Measurements from ENCODE around the gene AAGAB.

GRCh38 chr15:67198157-67198754, 56.2 kb downstream of the AAGAB start:
- TF ChIP-seq CTCF (IDR thresholded peaks at IDR 0.05; ENCODE audit: low read length) (no peak), EZH2 (optimal IDR thresholded peaks at IDR 0.05; ENCODE audit: low read depth, low read length) (no peak), EZH2phosphoT487 (IDR thresholded peaks at IDR 0.05; ENCODE audit: low read length) (no peak)
